Stimulated activated CD8-positive, alpha-beta memory T cell treated with anti-CD3 and anti-CD28 coated beads, Interleukin-15, amount 100 ng/mL, for 48 hours (primary cell): ENCODE data around the gene SMOC2.

Source experiments
- DNase-seq, 2 donors: peaks; one replicate each; pipeline ENCODE4 v3.0.0-alpha.2; 2020; ENCODE audit warnings: low read depth in 2 of 2

The SMOC2 gene

GRCh38 chr6:168516944-168517741, 76.2 kb downstream of the SMOC2 start:
- no peak for DNase-seq

DNA sequence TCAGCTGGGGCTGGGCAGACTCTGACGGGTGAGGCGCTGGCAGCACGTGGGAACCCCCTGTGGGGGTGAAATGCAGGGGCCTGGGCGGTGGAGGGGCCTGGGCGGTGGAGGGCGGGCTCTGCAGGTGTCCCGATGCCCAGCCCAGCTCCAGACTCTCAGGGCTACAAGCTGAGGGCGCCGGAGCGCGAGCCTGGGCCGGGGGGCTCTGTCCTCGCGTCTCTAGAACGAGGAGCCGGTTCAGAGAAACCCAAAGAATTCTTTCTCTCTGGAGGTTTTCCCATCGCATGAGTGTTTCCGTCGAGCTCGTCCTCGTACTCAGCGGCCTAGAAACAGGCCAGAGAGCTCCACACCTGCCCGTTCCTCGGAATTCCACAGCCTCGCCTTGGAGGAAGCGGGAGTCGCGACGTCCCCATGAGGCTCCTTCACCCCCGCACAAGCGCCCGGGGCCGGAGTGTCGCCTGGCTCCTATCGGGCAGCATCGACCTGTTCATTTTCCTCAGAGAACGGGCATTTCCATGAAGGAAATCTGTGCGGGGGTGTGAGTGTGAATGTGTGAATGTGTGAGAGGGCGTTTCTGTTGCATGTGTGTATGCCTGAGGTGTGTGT, 76.9 kb downstream of the SMOC2 start:
- DNase-seq: no peak

DNA sequence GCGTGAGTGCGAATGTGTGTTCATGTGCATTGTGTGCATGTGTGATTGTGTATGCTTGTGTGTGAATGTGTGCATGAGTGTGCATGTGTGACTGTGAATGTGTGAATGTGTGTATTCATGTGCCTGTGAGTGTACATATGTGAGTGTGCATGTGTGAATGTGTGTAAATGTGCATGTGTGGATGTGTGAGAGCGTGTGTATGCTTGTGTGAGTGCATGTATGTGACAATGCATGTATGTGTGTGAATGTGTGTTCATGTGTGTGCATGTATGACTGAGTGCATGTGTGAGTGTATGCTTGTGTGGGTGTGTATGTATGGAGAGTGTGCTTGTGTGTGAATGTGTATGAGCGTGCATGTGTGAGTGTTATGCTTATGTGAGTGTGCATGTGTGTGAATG, 77.4 kb downstream of the SMOC2 start:
- DNase-seq: no peak

- no peak for DNase-seq
These were observed 77.9 kb downstream of the SMOC2 start for GRCh38 chr6:168518867-168519266.

GRCh38 chr6:168520233-168520632, 79.2 kb downstream of the SMOC2 start:
- DNase-seq: no peak

- no peak for DNase-seq
These were observed 83.6 kb downstream of the SMOC2 start for GRCh38 chr6:168524571-168525001.

DNA sequence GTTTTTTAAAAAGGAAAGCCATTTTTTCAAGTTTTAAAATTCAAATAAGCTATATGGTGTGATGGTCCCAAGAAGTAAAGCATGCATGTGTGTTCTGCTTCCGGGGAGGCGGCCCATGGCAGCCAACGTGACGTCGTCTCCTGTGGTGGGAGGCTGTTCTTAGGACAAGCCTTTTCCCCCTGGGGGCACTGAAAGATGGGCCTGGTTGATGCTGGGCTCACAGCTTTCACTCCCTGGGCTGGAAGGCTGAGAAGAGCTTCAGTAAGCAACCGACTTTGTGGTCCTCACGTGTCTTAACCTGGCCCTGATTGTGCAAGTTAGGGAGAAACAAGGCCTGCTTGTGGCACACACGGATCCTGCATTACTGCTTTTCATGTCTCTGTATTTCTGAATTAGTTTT, 84.1 kb downstream of the SMOC2 start:
- DNase-seq: no peak

DNA sequence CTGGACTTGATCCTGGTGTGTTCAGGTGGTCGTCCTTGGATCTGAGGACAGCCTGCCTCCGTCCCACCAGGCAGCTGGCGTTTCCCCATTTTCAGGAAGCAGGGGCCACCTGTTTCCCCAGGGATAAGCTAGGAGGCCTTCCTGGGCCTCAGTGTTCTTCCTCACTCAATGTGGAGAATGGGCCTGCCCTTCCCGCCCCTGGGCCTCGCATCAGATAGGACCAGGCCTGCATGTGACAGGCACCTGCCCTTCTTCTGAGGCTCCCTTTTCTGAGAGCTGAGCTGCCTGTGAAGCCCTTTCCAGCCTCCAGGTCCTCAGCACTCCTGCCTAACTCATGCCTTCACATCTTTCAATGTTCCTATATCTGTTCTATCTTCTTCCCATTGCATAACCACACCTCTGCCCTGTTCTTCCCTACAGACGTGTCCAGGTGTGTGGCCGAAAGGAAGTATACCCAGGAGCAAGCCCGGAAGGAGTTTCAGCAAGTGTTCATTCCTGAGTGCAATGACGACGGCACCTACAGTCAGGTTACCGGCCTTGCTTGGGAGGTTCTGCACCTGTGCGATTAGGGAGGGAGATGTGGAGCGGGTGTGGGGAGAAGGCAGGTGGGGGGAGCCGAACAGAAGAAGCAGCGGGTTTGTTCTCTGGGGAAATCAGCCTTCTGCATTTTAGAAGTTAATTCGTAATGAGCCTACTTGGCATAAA, 85.1 kb downstream of the SMOC2 start:
- DNase-seq: no peak

GRCh38 chr6:168526841-168527281, 85.9 kb downstream of the SMOC2 start:
- DNase-seq: no peak

DNA sequence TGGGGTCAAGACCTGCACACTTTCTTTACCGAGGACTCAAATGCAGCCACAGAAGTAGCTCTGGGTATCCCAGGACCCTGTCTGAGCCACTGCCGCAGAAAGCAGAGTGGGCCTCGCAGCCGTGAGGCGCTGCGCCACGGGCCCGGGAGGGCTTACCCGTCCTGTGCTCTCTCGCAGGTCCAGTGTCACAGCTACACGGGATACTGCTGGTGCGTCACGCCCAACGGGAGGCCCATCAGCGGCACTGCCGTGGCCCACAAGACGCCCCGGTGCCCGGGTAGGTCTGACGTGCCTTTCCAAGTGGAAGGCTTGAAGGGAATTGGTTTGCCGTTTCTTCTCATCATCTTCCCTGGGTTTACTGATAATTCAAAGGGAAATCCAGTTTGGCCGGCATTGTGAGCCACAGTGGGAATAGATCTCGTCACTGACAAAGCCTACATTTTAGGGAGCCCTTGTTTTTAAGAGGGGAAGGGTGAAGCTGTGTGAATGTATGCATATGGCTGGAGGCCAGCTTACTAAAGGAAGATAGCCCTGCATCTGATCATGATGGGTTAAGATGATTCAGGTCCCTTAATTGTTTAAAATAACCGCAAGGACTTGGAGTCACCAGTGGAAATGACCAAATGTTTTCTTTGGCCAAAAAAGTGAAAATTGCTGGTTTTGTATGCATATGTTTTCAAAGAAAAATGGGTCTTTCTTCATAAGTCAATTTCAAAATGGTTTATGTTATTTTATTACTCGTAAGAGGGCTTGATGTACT, 86.6 kb downstream of the SMOC2 start:
- DNase-seq: no peak

- no peak for DNase-seq
These were observed 87.6 kb downstream of the SMOC2 start for GRCh38 chr6:168528474-168529095.

DNA sequence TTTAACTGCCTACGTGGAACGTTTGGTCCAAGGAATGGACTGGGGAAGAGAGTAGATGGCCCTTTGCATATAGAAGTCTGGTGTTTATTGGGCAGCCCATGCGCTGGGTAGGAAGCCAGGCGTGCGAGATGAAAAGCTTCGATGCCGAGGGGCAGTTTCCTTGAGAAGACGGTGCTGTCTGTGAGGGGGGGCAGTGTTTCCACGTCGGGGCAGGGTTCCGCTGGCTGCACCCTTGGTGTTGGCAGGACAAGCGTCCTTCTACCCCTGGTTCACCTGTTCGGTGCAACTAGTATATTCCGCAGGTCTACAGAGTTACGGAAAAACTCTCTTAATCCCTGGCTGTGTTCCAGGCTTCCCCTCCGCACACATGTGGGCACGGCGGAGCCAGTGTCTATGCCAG, 88.2 kb downstream of the SMOC2 start:
- no peak for DNase-seq

DNA sequence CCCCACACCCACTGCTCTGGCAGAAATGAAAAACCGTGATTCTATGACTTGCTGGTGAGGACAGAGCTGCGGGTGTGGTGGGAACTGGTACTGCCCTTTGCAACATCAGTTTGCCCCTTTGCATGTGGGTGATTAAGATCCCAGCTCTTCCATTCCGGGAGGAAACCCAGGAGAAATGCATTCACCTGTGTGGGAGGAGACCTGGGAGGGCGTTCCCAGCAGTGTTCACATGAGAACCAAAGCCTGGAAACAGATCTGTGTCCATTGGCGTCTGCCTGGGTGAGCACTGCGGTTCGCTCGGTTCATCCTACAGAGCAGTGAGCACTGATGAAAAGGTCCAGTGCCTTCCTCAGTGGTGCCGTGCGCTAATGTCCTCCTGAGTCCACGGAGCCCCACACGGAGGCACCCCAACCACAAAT, 89.7 kb downstream of the SMOC2 start:
- no peak for DNase-seq

- DNase-seq: no peak
These were observed 91.1 kb downstream of the SMOC2 start for GRCh38 chr6:168532070-168532469.

- DNase-seq: no peak
These were observed 92.4 kb downstream of the SMOC2 start for GRCh38 chr6:168533414-168533813.

- DNase-seq: no peak
These were observed 93.3 kb downstream of the SMOC2 start for GRCh38 chr6:168534265-168534664.

DNA sequence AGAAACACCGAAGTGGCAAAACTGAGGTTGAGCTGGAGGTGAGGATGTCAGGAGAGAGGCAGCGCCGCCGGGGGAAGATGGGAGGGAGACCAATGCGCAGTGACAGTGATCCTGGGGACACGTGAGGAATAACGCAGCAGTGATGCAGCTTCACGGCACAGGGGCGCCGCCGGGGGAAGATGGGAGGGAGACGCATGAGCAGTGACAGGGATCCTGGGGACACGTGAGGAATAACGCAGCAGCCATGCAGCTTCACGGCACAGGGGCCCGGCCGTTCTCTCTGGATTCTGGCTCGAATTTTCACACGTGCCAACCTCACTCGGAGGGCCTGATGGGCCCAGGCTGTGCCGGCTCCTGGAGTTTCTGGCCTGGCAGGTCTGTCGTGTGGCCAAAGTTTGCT, 94.7 kb downstream of the SMOC2 start:
- no peak for DNase-seq

DNA sequence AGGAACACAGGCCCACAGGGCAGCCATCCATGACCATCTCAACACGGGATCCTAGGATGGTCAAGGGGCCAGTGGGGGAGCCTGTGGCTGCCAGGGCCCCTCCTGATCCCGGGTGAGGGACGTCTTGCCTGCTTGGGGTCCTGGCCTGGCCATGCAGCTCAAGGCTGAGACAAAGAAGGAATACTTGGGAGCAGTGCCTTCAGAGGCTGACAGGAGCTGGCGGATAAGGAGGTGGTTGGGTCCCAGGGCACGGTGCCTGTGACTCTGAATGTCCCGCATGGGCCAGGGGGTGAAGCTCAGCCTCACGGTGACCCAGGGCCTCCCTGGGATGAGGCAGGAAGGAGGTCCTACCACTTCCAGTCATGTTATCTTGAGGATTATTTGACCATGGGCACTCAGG, 95.2 kb downstream of the SMOC2 start:
- no peak for DNase-seq

- DNase-seq: no peak
These were observed 95.9 kb downstream of the SMOC2 start for GRCh38 chr6:168536665-168537539.

DNA sequence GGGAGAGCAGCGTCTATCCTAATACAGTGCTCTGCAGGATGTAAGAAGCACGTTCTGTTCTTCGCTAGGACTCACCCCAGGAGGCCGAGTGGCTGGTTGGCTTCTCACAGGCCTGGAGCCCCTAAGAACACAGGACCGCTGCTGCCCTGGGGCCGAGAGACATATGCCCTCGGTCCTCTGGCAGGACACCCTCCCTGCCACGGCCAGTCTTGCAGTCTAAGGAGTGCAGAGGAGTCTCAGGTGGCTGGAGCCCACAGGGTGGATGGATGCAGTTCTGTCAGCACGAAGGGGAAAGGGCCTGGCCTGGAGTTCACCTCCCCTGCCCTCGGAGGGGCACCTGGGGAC, 96.5 kb downstream of the SMOC2 start:
- no peak for DNase-seq
